ENCODE measurements around the gene ZC3H4. TPM values are rescaled to one million over a fixed set of nuclear protein-coding genes. Genes with fewer than 3 reads are reported as not detected.
A peak's percentile ranks its signal among the peaks of the same experiment; 100 is the strongest.

Gene ZC3H4
- total RNA-seq, 1 experiment from 2014 or later = 41.8 TPM

DNA sequence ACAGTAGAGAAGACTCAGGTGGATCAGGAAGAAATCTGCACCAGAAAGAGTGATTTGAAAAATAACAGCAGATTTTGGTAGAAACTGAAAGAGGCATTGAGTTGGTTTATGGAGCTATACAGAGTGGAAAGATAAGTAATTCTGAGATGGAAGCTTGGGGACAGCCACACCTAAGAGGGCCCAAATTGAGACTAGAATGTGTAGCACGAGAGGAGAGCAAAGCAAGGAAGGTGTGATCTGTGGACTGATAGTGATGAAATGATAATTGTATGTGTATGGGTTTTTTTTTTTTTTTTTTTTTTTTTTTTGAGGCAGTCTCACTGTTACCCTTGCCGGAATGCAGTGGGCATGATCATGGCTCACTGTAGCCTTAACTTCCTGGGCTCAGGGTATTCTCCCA, 33.3 kb upstream of the ZC3H4 start:
- CTCF ChIA-PET = interaction anchor here (0.7 to 4.8 kb wide), 4 partner anchors 16 to 134 kb away, joined by 3 to 62 read pairs (median 6); partner anchors contain the start of gene SAE1
- H3K27ac Mint-ChIP-seq (ENCODE audit: low read depth, unreplicated experiment) = no peak overlapping the region
- intact Hi-C loops (cut with micrococcal nuclease) = no loop called here
- no peaks in the 10 kb centered on the region for H3K27me3 Mint-ChIP-seq (ENCODE audit: insufficient read depth, unreplicated experiment)
- BruUV-seq (replicated peaks) = no TSS peak
- peaks cover 9% of the 10 kb centered on the region for H3K4me1 Mint-ChIP-seq (ENCODE audit: insufficient read depth, unreplicated experiment)
- no peaks in the 10 kb centered on the region for H3K9me3 Mint-ChIP-seq (ENCODE audit: unreplicated experiment)
- TF ChIP-seq, protein P1, sequence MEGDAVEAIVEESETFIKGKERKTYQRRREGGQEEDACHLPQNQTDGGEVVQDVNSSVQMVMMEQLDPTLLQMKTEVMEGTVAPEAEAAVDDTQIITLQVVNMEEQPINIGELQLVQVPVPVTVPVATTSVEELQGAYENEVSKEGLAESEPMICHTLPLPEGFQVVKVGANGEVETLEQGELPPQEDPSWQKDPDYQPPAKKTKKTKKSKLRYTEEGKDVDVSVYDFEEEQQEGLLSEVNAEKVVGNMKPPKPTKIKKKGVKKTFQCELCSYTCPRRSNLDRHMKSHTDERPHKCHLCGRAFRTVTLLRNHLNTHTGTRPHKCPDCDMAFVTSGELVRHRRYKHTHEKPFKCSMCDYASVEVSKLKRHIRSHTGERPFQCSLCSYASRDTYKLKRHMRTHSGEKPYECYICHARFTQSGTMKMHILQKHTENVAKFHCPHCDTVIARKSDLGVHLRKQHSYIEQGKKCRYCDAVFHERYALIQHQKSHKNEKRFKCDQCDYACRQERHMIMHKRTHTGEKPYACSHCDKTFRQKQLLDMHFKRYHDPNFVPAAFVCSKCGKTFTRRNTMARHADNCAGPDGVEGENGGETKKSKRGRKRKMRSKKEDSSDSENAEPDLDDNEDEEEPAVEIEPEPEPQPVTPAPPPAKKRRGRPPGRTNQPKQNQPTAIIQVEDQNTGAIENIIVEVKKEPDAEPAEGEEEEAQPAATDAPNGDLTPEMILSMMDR (IDR thresholded peaks at IDR 0.05; ENCODE audit: unreplicated experiment) = no peak
- peaks cover 64% of the 10 kb centered on the region for H3K36me3 Mint-ChIP-seq (ENCODE audit: insufficient read depth, unreplicated experiment)
- DNase-seq (ENCODE audit: unreplicated experiment) = no peak
- no peak overlapping the region for H3K4me3 Mint-ChIP-seq (ENCODE audit: unreplicated experiment)
- POLR2A ChIA-PET = interaction anchor here (1.5 kb wide), 1 partner anchor 16 kb away, joined by 3 read pairs; the partner anchor contains the start of gene SAE1

DNA sequence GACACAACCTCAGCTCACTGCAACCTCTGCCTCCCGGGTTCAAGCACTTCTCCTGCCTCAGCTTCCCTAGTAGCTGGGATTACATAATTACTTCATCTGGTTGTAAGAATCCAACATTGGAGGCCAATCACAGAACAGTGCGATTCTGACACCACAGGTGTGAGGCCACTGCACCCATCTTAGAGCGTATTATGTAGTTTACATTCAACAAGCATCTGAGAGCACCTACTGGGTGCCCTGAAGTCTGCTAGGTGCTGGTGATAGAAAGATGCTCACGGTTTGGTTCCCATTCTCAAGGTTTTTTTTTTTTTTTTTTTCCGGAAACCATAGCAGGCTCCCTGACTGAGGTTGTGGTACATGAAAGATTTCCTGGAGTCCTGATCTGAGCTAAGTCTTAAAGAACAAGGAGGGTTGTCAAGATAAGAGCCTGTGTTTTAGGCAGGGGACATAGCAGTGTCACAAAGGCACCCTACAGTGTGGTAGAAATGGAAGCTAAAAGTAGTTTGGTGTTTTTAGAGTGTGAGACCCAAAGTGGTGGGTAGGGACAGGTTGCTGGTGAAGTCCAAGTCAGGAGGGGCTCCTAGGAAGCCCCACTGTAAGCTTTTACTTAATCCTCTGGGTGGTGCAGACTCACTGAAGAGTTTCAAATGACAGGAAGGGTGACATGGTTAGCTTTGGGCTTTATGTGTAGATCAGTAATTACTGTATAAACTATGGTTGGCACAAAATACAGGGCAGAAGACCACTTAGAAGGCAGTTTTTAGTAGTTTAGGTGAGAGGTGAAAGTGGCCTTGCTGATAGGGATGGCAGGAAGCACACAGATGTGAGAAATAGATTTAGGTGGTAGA, 32.3 kb upstream of the ZC3H4 start:
- Mint-ChIP-seq H3K9me3 (ENCODE audit: unreplicated experiment) (no peaks in the 10 kb centered on the region), H3K4me3 (ENCODE audit: unreplicated experiment) (no peak overlapping the region), H3K27me3 (ENCODE audit: insufficient read depth, unreplicated experiment) (no peaks in the 10 kb centered on the region), H3K27ac (ENCODE audit: low read depth, unreplicated experiment) (peak overlapping the region; percentile 32), H3K36me3 (ENCODE audit: insufficient read depth, unreplicated experiment) (peaks cover 59% of the 10 kb centered on the region), H3K4me1 (ENCODE audit: insufficient read depth, unreplicated experiment) (peaks cover 16% of the 10 kb centered on the region)
- TF ChIP-seq, protein P1 (IDR thresholded peaks at IDR 0.05; ENCODE audit: unreplicated experiment) = no peak
- ChIA-PET POLR2A (interaction anchor here (0.7 to 1.7 kb wide), 3 partner anchors 13 to 33 kb away, joined by 3 to 10 read pairs (median 3); partner anchors contain the start of genes SAE1 and ZC3H4), CTCF (interaction anchor here (0.7 to 2.6 kb wide), 7 partner anchors 9 to 133 kb away, joined by 3 to 11 read pairs (median 5); partner anchors contain the start of gene SAE1)
- no peak for DNase-seq (ENCODE audit: unreplicated experiment)
- BruUV-seq (replicated peaks) = no TSS peak
- intact Hi-C loops (cut with micrococcal nuclease) = no loop called here

DNA sequence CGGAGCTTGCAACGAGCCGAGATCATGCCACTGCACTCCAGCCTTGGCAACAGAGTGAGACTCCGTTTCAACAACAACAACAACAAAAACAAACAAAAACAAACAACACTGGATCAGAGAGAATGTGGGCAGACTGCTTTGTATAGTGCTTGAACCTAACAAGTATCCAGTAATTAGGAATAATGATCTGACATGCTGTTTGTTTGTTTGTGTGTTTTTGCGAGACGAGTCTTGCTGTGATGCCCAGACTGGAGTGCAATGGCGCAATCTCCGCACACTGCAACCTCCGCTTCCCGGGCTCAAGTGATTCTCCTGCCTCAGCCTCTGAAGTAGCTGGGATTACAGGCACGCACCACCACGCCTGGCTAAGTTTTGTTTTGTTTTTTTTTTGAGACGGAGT, 31.1 kb upstream of the ZC3H4 start:
- POLR2A ChIA-PET = interaction anchor here (1.4 to 1.7 kb wide), 2 partner anchors 13 to 14 kb away, joined by 6 to 10 read pairs; partner anchors contain the start of gene SAE1
- peaks cover 49% of the 10 kb centered on the region for H3K36me3 Mint-ChIP-seq (ENCODE audit: insufficient read depth, unreplicated experiment)
- no peak overlapping the region for H3K4me3 Mint-ChIP-seq (ENCODE audit: unreplicated experiment)
- CTCF ChIA-PET = interaction anchor here (2.6 kb wide), 1 partner anchor 103 kb away, joined by 11 read pairs; no protein-coding TSS in a partner anchor
- BruUV-seq (replicated peaks) = no TSS peak
- H3K9me3 Mint-ChIP-seq (ENCODE audit: unreplicated experiment) = no peaks in the 10 kb centered on the region
- TF ChIP-seq, protein P1 (IDR thresholded peaks at IDR 0.05; ENCODE audit: unreplicated experiment) = no peak
- DNase-seq (ENCODE audit: unreplicated experiment) = no peak
- H3K27me3 Mint-ChIP-seq (ENCODE audit: insufficient read depth, unreplicated experiment) = no peaks in the 10 kb centered on the region
- H3K27ac Mint-ChIP-seq (ENCODE audit: low read depth, unreplicated experiment) = no peak overlapping the region
- intact Hi-C loops (cut with micrococcal nuclease) = no loop called here
- peaks cover 16% of the 10 kb centered on the region for H3K4me1 Mint-ChIP-seq (ENCODE audit: insufficient read depth, unreplicated experiment)

DNA sequence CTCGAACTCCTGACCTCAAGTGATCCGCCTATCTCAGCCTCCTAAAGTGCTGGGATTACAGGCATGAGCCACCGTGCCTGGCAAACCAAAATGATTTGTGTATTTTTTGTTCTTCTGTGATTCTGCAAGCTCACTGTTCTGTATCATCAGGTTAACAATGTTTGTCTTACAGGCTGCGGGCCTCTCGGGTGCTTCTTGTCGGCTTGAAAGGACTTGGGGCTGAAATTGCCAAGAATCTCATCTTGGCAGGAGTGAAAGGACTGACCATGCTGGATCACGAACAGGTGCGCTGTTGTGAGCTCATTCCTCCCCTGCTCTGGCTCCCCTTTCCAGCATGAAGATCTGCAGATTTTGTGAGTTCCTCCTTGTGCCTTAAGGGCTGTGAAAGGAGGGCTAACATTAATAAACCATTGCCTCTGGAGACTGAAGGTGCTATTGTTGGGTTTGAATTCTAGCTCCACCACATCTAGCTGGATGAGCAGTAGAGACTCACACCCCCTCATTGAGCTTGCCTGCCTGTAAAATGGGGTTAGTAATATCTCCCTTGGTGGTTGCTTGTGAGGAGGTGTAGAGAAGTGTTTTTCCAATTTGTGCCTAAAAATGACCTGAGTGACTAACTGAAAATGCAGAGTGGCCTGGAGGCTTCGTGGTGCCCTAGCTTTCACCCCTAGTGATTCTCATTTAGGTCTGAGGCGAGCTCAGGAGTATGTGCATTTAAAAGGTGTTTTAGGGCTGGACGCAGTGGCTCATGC, 29.9 kb upstream of the ZC3H4 start:
- Mint-ChIP-seq H3K27ac (ENCODE audit: low read depth, unreplicated experiment) (peak overlapping the region; percentile 12), H3K4me1 (ENCODE audit: insufficient read depth, unreplicated experiment) (peaks cover 16% of the 10 kb centered on the region), H3K4me3 (ENCODE audit: unreplicated experiment) (no peak overlapping the region), H3K36me3 (ENCODE audit: insufficient read depth, unreplicated experiment) (peaks cover 45% of the 10 kb centered on the region), H3K9me3 (ENCODE audit: unreplicated experiment) (no peaks in the 10 kb centered on the region), H3K27me3 (ENCODE audit: insufficient read depth, unreplicated experiment) (no peaks in the 10 kb centered on the region)
- TF ChIP-seq, protein P1 (IDR thresholded peaks at IDR 0.05; ENCODE audit: unreplicated experiment) = no peak
- intact Hi-C loops (cut with micrococcal nuclease) = no loop called here
- POLR2A ChIA-PET = interaction anchor here (1.4 kb wide), 1 partner anchor 12 kb away, joined by 6 read pairs; no protein-coding TSS in a partner anchor
- DNase-seq (ENCODE audit: unreplicated experiment) = no peak
- no TSS peak for BruUV-seq (replicated peaks)
- CTCF ChIA-PET = interaction anchor here (0.7 to 2.6 kb wide), 5 partner anchors 15 to 528 kb away, joined by 3 to 11 read pairs (median 3); no protein-coding TSS in a partner anchor

Measured in MCF 10A (cell line).